Cardiac septum (tissue), 1 donor: ENCODE measurements around the gene ASAH2B. TPM values are rescaled to one million over a fixed set of nuclear protein-coding genes. Genes with fewer than 3 reads are reported as not detected.
"Not testable (repeated sequence)": the region's sequence is repeated elsewhere in the genome, so short reads cannot be mapped to it uniquely, and the experiment has no call there.

ENCODE experiments used
- DNase-seq: peaks from one replicate; pipeline ENCODE4 v3.0.0-alpha.2; 2020; ENCODE audit warnings: low spot score
- intact Hi-C: fragments of 100-400 bp; cut with DNase I; formaldehyde crosslinking; loops from one replicate; pipeline ENCODE4 v1.14.0; 2022
- long read RNA-seq: library from polyadenylated mRNA; unstranded; transcript quantifications from one replicate; pipeline ENCODE4 v2.0.0, GENCODE V29; 2021
- total RNA-seq: library from RNA; stranded (reverse); fragmentation: NEBNext Ultra II Directional; extraction: Animal tissue kit (Norgen Biotek cat#: 25700); gene quantifications from one replicate; pipeline ENCODE4 v1.2.1, GENCODE V29; 2021
- donor health status: DM: no; HTN: no; CAD: no.

ASAH2B gene
- 3.0 TPM for total RNA-seq
- long read RNA-seq, full-length matches to known transcripts = 8 of 11 reads
- long read RNA-seq, partial matches to known transcripts = 1 of 11 reads
- long read RNA-seq, other reads (novel, unspliced or antisense) = 2 of 11 reads

DNA sequence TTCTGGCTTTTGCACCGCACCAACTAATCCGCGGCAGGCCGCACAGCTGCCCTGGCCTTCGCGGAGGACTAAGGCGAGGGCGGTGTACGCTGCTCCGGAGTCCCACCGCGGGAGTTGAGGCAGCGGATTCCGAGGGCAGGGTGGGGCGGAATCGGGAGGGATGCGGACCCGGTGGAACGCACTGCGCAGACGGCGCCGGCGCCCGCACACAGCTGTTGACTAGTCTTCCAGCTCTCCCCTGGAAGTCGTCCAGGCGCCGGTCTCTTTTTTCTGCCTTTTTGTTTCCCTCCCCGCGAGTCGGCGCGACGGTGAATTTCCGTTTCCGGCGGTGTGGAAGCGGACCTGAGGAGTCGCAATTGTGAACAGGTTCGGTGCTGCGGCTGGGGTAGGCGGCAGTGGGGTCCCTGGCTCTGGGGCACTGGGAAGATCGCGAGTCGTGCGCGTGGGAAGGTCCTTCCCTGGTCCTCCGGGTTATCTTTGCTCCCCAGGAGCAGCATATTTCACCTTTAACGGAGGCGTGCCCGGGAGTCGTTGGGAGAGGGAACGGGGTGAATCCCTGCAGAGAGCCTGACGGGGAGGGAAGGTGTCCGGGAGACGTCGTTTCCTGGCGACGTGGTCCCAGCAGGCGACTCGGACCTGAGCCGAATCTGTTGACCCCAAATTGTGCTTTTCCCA, at the start of gene ASAH2B:
TSS of gene ASAH2B (plus strand) at position 319 of the 675 bp plus-strand sequence. CDS start 5,195 bp downstream, outside the sequence.
- DNase-seq = peak; percentile 92
- intact Hi-C loops = no loop called here

DNA sequence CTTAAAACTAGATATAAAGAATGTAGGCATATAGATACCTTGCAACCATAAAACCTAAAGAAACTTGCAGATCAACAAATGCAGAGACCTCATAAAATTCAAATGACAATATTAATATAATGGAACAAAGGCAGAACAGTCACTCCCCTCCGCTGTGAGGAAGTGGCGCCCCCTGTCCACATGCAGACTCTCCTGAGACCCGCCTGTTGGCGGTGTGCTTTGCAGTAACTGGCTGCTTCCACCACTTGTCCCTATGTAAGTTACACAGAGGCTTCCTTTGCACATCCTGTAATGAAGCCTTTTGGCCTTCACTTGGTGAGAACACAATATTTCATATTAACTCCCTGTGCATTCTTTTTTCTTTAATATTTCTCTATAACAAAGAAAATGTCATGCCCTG, 41.9 kb upstream of the ASAH2B start:
- intact Hi-C loops, DNase-seq: not testable (repeated sequence)

DNA sequence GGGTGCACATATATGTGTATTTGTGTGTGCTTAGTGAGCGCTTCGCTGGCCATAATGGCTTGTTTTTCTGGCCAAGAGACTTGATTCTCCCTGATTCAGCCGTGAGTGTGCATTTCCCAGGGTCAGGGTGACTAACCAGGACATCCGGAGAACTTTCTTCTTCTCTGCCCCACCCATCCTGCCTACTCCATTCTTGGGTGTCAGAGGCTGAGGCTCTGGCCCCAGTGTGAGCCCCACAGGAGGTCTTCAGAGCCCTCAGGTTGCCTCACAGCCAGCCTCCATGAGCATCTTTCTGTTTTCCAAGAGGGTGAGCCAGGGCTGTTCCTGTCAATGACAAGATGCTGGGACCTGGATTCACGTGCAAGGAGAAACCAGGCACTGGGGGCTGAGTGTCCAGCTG, 37.8 kb upstream of the ASAH2B start:
- DNase-seq, intact Hi-C loops: not testable (repeated sequence)

DNA sequence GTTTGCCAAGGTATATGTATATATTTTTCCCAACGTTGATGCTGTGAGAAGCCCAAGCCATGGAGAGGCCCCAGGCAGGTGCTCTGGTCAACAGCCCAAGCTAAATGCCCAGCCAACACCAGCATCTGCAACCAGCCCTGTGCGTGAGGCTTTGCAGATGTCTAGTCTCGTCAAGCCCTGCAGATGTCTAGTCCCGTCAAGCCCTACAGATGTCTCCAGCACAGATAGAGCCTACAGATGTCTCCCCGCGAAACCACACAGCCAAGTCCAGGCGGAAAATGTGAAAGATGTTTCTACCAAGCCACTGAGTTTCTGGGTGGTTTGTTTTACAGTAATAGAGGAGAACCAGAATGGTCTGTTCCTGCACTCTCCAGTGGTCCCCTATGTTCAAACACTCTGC, 36.7 kb upstream of the ASAH2B start:
- DNase-seq, intact Hi-C loops: not testable (repeated sequence)

DNA sequence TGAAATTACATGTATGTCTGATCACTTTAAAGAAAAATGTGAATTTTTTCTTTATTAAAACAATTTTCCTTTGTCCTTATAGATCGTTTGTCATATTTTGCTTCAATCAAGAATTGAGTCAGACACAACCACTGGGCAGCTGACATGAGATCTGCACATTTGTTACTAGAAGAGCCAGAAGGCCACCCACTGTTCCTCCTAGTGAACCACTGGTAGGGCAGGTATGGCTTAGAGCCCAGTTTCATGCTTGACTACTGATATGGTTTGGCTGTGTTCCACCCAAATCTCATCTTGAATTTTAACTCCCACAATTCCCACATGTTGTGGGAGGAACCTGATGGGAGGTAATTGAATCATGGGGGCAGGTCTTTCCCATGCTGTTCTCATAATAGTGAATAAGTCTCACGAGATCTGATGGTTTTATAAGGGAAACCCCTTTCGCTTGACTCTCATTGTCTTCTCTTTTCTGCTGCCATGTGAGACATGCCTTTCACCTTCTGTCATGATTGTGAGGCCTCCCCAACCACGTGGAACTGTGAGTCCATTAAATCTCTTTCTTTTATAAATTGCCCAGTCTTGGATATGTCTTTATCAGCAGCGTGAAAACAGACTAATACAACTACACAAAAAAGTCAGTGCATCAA, 35.2 kb upstream of the ASAH2B start:
- DNase-seq, intact Hi-C loops: not testable (repeated sequence)

DNA sequence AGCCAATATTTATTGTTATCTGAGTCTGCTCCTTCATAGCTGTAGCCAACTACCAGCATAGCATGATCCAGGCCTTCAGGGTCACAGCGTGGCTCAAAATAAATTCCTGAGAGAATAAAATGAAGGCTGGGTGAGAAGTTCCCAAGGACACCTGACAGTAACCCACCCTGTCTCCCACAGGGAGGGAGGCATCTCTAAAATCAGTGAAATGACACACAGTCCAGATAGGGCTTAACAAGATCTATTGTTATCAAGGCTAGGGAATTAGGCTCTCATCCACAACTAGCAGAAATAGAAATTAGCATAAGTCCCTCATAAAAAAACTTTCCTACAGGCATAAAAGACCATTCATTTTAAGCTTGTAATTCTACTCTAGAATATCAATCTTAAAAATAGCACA, 33.7 kb upstream of the ASAH2B start:
- intact Hi-C loops, DNase-seq: not testable (repeated sequence)

DNA sequence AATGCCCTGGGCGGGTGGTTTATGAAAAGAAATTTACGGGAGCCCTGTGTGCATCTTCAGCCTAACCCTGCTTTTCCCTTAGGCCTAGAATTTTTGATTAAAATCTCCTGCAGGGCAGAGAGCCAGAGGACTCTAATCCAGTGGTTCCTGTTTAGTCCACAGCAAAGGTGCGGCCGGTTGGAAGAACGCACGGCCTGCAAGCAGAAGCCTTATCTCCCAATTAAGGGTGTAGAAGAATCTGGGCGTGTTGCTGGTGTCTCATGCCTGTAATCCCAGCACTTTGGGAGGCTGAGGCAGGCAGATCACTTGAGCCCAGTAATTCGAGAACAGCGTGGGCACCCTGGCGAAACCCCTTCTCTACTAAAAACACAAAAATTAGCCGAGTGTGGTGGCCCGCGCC, 29.5 kb upstream of the ASAH2B start:
- DNase-seq, intact Hi-C loops: not testable (repeated sequence)

DNA sequence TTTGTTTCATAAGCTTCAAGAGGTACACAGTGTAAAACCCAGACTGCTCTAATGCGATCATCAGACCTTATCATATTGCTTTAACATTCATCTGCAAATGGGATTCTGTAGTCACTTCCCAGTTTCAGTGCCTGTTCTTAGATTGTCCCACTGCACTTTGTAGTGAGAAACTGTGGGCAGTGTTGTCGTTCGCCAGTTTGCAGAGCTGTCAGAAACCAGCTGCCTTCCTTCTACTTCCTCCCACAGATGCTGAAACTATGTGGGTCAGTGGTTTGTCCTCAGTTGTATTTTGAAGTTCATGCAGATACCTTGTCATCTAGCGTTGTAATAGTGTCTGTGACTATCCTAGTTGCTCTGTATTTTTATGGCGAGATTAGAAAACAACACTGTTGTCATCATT, 15.9 kb upstream of the ASAH2B start:
- DNase-seq, intact Hi-C loops: not testable (repeated sequence)

DNA sequence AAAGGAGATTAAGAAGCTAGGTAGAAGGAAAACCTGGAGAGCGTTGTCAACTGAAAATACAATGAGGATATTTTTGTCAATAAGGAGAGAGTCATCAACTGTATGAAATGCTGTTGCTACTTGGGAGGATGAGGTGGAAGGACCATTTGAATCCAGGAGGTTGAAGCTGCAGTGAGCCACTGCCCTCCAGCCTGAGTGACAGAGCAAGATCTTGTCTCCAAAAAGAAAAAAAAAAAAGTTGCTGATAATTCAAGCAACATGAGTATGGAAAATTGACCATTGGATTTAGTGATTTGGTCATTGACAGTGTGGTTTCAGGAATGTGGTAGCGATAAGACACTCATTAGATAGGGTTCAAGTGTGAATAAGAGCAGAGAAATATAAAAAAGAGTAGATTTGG, 11.6 kb upstream of the ASAH2B start:
- DNase-seq, intact Hi-C loops: not testable (repeated sequence)

DNA sequence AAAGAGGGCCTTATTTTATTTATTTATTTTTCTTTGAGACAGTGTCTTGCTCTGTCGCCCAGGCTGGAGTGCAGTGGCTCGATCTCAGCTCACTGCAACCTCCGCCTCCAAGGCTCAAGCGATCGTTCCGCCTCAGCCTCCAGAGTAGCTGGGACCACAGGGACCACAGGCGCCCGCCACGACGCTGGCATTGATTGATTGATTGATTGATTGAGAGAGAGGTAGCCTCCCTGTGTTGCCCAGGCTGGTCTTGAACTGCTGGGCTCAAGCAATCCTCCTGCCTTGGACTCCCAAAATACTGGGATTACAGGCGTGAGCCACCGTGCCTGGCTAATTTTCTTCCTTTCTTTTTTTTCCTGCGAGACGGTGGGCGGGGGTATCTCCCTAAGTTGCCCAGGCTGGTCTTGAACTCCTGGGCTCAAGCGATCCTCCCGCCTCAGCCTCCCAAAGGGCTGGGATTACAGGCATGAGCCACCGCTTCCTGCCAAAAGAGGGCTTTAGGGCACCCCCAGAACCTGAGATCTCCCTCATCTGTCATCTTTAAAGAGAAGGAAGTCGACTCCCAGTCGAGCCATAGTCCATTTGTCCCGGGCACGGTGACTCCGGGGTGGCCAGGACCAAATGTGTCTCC, 634 bp upstream of the ASAH2B start:
- DNase-seq, intact Hi-C loops: not testable (repeated sequence)

DNA sequence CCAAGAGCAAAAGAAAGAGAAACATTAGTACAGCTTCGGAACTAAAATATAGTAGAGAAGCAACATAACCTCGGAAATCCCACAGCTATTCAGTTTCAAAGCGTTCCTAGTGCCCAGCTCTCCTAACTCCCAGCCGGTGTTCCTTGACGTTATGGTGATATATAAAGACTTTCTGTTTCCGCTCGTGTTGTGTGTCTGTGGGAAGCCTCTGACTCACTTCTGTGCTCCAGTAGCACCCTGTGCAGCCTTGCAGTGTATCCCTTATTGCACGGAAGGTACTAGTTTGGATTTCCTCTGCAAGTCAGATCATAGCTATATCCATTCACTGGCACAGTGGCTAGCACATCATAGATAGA, 535 bp downstream of the ASAH2B start:
- intact Hi-C loops = no loop called here

DNA sequence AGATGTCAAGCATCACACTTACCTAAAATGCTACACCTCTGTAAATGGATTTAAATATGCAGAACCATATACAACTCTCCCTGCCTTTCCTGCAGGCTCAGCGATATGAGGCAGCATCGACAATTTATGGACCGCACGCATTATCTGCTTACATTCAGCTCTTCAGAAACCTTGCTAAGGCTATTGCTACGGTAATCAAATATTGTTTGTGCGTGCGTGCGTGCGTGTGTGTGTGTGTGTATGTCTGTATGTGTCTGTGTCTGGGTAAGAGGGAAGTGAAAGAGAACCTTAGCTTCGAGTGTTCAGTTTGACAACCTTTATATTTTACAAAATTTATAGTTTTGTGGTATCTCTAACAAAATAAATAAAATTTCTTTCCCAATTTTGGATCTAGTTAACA, 3.1 kb downstream of the ASAH2B start:
- DNase-seq, intact Hi-C loops: not testable (repeated sequence)

More for the DNA sequence above, 535 bp downstream of the ASAH2B start:
- DNase-seq = no peak

DNA sequence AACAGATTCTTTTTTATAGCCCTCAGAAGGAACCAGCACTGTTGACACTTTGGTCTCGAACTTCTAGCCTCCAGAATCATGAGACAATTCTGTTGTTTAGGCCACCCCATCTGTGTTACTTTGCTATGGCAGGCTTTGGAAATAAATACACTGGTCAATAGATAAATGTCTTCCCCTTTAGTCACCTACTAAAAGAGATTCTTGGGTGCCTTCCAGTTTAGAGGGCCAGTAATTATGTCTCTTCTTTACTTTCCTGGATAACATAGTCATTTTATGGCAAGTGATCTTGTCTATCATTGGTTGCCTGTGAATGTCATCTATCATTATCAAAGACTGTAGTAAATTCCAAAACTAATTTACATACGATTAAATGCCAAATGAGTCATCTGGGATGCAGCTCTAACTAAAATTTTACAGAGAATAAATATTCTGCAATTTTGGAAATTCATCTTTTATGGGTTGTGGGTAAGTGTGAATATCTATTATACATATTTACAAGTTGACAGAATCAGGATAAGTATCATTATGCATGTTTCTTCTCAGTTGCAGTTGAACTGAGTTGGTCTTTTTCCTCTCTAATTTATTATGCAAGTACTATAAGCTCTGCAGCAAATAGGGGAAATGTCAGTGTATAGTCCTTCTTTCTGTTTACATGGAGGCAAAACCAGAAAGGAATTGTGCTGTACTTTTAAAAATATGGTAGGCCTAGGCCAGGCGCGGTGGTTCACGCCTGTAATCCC, 27.2 kb downstream of the ASAH2B start:
- DNase-seq, intact Hi-C loops: not testable (repeated sequence)

DNA sequence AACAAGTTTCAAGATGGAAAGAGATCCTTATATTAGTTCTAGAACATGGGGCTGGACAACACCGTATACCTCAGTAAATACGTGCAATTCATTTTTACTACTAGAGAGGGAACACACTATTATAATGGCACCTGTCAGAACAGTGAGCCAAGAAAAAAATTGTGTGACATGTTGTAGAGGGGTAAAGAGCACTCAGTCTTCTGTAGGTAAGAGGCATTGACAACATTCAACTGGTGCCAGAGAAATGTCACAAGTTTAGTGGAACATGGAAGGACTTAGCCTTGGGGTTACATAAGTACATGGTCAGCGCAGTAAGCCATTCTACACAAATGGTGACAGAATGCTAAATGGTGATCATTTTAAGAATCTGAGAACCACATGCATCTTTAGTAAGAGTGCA, 32.3 kb downstream of the ASAH2B start:
- intact Hi-C loops, DNase-seq: not testable (repeated sequence)

DNA sequence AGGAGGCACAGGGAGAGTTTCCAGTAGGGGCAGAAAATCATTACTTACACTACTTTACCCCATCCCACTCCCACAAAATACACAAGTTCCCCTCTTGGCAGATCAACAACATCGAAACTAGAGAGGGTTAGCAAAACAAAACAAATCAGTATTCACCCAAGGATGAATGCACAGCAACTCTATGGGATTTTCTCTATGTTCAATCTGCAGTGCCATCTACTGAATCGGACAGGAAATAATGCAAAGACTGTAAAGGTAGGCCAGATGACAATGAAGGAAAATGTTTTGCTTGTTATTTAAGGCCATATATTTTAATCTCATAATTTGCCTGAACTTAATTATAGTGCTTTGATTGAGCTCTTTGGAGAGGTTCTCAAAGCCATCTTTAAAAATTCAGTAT, 35.1 kb downstream of the ASAH2B start:
- DNase-seq, intact Hi-C loops: not testable (repeated sequence)

DNA sequence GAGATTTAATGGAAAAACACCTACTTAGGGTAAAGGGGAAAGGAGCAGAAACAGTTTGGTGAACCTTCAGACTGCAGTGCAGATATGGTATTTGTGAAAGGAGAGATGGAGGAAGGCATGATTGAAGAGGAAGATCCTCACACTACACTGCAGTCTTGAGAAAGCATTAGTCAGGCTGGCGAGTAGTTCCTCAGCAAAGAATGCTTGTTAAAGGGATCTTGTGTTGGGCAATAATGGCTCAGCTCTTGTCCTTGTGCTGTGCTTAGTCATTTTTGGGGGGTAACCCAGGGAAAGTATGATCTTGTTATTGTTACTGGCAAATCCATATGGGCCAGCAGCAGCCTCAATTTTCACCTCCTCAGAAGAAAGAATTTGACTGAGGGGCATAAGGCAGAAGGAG, 40.3 kb downstream of the ASAH2B start:
- intact Hi-C loops, DNase-seq: not testable (repeated sequence)

DNA sequence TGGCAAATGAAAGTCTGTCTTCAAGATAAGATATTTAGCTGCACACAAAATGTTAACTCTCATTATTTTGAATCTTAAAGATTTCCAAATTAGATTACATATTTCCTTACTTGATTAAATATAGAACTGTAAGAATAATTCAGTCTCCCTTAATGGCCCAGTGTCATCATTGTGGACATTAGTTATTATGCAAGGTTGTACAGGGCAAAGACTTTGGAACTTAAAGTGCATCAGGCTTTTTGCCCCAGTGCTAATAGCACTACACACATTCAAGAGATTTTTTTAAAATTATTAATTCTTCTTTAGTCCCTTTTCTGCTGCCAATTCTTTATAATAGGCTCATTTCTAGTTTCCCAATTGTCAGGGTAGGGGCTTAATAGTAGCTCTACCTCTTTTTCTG, 42.3 kb downstream of the ASAH2B start:
- intact Hi-C loops, DNase-seq: not testable (repeated sequence)

DNA sequence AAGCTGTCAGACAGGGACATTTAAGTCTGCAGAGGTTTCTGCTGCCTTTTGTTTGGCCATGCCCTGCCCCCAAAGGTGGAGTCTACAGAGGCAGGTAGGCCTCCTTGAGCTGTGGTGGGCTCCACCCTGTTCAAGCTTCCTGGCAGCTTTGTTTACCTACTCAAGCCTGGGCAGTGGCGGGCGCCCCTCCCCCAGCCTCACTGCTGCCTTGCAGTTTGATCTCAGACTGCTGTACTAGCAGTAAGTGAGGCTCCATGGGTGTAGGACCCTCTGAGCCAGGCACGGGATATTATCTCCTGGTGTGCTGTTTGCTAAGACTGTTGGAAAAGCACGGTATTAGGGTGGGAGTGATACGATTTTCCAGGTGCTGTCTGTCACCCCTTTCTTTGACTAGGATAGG, 48.2 kb downstream of the ASAH2B start:
- intact Hi-C loops = loop anchor here (5.0 kb wide), 1 partner anchor 259 kb away; no protein-coding TSS in a partner anchor
- not testable (repeated sequence) for DNase-seq
